ENCODE measurements around the gene CIAO2B.
A peak's percentile ranks its signal among the peaks of the same experiment; 100 is the strongest.
"Not testable (repeated sequence)": the region's sequence is repeated elsewhere in the genome, so short reads cannot be mapped to it uniquely, and the experiment has no call there.

The CIAO2B gene

GRCh38 chr16:66936462-66936861, 2.3 kb upstream of the CIAO2B start:
- no peak for TF ChIP-seq CTCF (IDR thresholded peaks at IDR 0.05; ENCODE audit: low read depth, low read length)
- DNase-seq = no peak
- Histone ChIP-seq H3K4me3 (ENCODE audit: low read depth, low read length) (no peak overlapping the region), H3K27me3 (no peaks in the 10 kb centered on the region), H3K4me1 (no peaks in the 10 kb centered on the region), H3K9me3 (no peaks in the 10 kb centered on the region), H3K36me3 (peaks cover 18% of the 10 kb centered on the region)

- TF ChIP-seq CTCF (IDR thresholded peaks at IDR 0.05; ENCODE audit: low read depth, low read length) = no peak
- Histone ChIP-seq H3K4me3 (ENCODE audit: low read depth, low read length) (peak within 1 kb of the TSS; percentile 99), H3K9me3 (no peaks in the 10 kb centered on the region), H3K36me3 (peaks cover 8% of the 10 kb centered on the region), H3K27me3 (no peaks in the 10 kb centered on the region), H3K4me1 (no peaks in the 10 kb centered on the region)
- no peak for DNase-seq
Observed at GRCh38 chr16:66935314-66936011, 1.3 kb upstream of the CIAO2B start, which contains the start of gene CES2. Gene CES2 (plus strand): TSS chr16:66935516. CDS start chr16:66935636, 120 bp downstream.

GRCh38 chr16:66934839-66935313, 674 bp upstream of the CIAO2B start:
- not testable (repeated sequence) for H3K9me3 ChIP-seq, H3K4me1 ChIP-seq, H3K27me3 ChIP-seq, DNase-seq, H3K36me3 ChIP-seq
- peak overlapping the region; percentile 99 for H3K4me3 ChIP-seq (ENCODE audit: low read depth, low read length)

GRCh38 chr16:66933776-66934137, 445 bp downstream of the CIAO2B start:
- peak overlapping the region; percentile 99 for H3K4me3 ChIP-seq (ENCODE audit: low read depth, low read length)
- TF ChIP-seq CTCF (IDR thresholded peaks at IDR 0.05; ENCODE audit: low read depth, low read length) = no peak
- DNase-seq = no peak
- H3K27me3 ChIP-seq = no peaks in the 10 kb centered on the region
- H3K9me3 ChIP-seq = no peaks in the 10 kb centered on the region
- no peaks in the 10 kb centered on the region for H3K4me1 ChIP-seq
- no peaks in the 10 kb centered on the region for H3K36me3 ChIP-seq

- DNase-seq = no peak
- H3K4me3 ChIP-seq (ENCODE audit: low read depth, low read length) = no peak overlapping the region
- no peak for TF ChIP-seq CTCF (IDR thresholded peaks at IDR 0.05; ENCODE audit: low read depth, low read length)
Observed at GRCh38 chr16:66932076-66932475, 2.1 kb downstream of the CIAO2B start.

GRCh38 chr16:66931665-66932064, 2.5 kb downstream of the CIAO2B start:
- H3K4me1 ChIP-seq = peaks cover 7% of the 10 kb centered on the region
- H3K4me3 ChIP-seq (ENCODE audit: low read depth, low read length) = no peak overlapping the region
- DNase-seq = no peak
- H3K36me3 ChIP-seq = no peaks in the 10 kb centered on the region
- H3K9me3 ChIP-seq = no peaks in the 10 kb centered on the region
- H3K27me3 ChIP-seq = no peaks in the 10 kb centered on the region
- TF ChIP-seq CTCF (IDR thresholded peaks at IDR 0.05; ENCODE audit: low read depth, low read length) = no peak

More at GRCh38 chr16:66932076-66932475, 2.1 kb downstream of the CIAO2B start:
- no peaks in the 10 kb centered on the region for H3K36me3 ChIP-seq
- peaks cover 7% of the 10 kb centered on the region for H3K4me1 ChIP-seq
- no peaks in the 10 kb centered on the region for H3K9me3 ChIP-seq
- H3K27me3 ChIP-seq = no peaks in the 10 kb centered on the region

All from BE2C (cell line).